IPS-20b (cell line): Measurements from ENCODE around the gene TMEM14A.
A peak's percentile ranks its signal among the peaks of the same experiment; 100 is the strongest.
"Not testable (repeated sequence)": the region's sequence is repeated elsewhere in the genome, so short reads cannot be mapped to it uniquely, and the experiment has no call there.

Experiments used
- H3K27ac ChIP-seq: one replicate; pipeline ENCODE4 v1.5.1; 2013; ENCODE audit warnings: low read length
- H3K27me3 ChIP-seq: 2 replicates; pipeline ENCODE4 v1.6.1; 2013; ENCODE audit warnings: mild to moderate bottlenecking, low read length, inconsistent platforms; ENCODE audit not compliant: insufficient read depth
- H3K36me3 ChIP-seq: 2 replicates; pipeline ENCODE4 v1.6.1; 2013; ENCODE audit warnings: low read depth, mild to moderate bottlenecking, inconsistent platforms, low read length, moderate library complexity; ENCODE audit not compliant: insufficient read depth
- H3K4me1 ChIP-seq: 2 replicates; pipeline ENCODE4 v1.6.1; 2013; ENCODE audit warnings: mild to moderate bottlenecking, control low read depth, inconsistent platforms, low read length, moderate library complexity; ENCODE audit not compliant: insufficient read depth
- H3K4me3 ChIP-seq: 2 replicates; pipeline ENCODE4 v1.5.1; 2013; ENCODE audit warnings: mild to moderate bottlenecking, low read length, inconsistent platforms
- H3K9ac ChIP-seq: 2 replicates; pipeline ENCODE4 v1.6.1; 2013; ENCODE audit warnings: low read depth, mild to moderate bottlenecking, inconsistent platforms, low read length, moderate library complexity
- H3K9me3 ChIP-seq: 2 replicates; pipeline ENCODE4 v1.6.1; 2013; ENCODE audit warnings: mild to moderate bottlenecking, low read depth, low read length, inconsistent platforms; ENCODE audit not compliant: insufficient read depth

TMEM14A gene

GRCh38 chr6:52642368-52642767 lies 28.5 kb upstream of the TMEM14A start:
- Histone ChIP-seq H3K4me3 (no peak overlapping the region), H3K27ac (no peak overlapping the region), H3K9me3 (no peaks in the 10 kb centered on the region), H3K27me3 (no peaks in the 10 kb centered on the region), H3K9ac (no peak overlapping the region), H3K36me3 (no peaks in the 10 kb centered on the region), H3K4me1 (0 out of 2 replicates have a peak, but pooled peaks cover 3% of the 10 kb centered on the region)

DNA sequence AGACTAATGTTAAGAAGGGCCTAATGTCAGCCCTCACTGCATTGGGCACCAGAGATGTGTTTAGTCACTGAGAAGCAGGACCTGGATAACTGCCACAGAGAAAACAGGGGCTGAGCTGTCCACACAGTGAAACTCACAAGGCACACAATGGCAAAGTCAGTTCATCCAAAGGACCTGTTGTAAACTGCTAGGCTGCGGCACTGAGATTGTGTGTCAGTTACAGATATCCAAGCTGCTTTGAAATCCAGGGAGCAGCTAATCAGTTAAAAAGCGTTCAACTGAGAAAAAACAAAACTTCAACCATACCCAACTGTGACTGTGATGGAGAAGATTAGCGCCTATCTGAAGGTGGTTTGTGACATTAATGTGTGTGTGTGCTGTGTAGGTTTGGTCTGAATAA lies 27.8 kb upstream of the TMEM14A start:
- Histone ChIP-seq H3K4me3 (no peak overlapping the region), H3K27ac (no peak overlapping the region), H3K9me3 (no peaks in the 10 kb centered on the region), H3K9ac (no peak overlapping the region), H3K36me3 (no peaks in the 10 kb centered on the region), H3K27me3 (no peaks in the 10 kb centered on the region), H3K4me1 (peaks cover 3% of the 10 kb centered on the region; the same call in 1 of the 2 replicates)

DNA sequence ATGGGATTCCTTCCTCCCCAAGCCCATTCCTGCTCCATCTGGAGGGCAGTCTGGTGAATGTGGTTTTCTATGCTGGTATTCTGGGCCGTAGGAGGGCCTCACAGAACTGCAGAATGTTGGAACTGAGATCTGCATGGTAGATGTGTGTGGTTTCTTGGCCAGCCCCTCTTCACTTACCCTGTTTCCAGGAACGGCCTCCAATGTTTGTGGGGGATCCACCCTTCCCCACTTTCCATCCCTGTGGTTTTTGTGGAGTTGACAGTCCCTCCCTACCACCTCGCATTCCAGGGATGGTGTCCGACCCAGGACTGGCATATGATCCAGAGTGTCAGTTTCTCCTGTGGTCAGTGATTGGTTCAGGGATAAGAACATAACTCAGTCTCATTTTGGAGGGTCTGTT lies 26.7 kb upstream of the TMEM14A start:
- peaks cover 10% of the 10 kb centered on the region for H3K4me1 ChIP-seq
- H3K27me3 ChIP-seq: no peaks in the 10 kb centered on the region
- H3K9ac ChIP-seq: no peak overlapping the region
- H3K4me3 ChIP-seq: no peak overlapping the region
- H3K9me3 ChIP-seq: no peaks in the 10 kb centered on the region
- H3K36me3 ChIP-seq: no peaks in the 10 kb centered on the region
- no peak overlapping the region for H3K27ac ChIP-seq

DNA sequence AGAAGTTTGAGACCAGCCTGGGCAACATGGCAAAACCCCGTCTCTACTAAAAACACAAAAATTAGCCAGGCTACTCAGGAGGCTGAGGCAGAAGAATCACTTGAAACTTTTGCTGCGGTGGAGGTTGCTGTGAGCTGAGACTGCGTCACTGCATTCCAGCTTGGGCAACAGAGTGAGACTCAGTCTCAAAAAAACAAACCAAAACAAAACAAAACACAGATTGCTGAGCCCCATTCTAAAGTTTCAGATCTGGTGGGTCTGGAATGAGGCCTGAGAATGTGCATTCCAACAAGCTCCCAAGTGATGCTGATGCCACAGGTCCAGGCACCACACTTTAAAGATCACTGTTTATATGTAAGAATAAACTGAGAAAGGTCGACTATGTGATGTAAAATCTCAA lies 24.9 kb upstream of the TMEM14A start:
- no peak overlapping the region for H3K4me3 ChIP-seq
- peaks cover 17% of the 10 kb centered on the region for H3K4me1 ChIP-seq
- H3K36me3 ChIP-seq: no peaks in the 10 kb centered on the region
- no peaks in the 10 kb centered on the region for H3K27me3 ChIP-seq
- H3K27ac ChIP-seq: no peak overlapping the region
- H3K9ac ChIP-seq: no peak overlapping the region
- no peaks in the 10 kb centered on the region for H3K9me3 ChIP-seq

- peaks cover 17% of the 10 kb centered on the region for H3K4me1 ChIP-seq
- H3K9ac ChIP-seq: no peak overlapping the region
- H3K36me3 ChIP-seq: no peaks in the 10 kb centered on the region
- H3K27me3 ChIP-seq: no peaks in the 10 kb centered on the region
- no peak overlapping the region for H3K4me3 ChIP-seq
- no peak overlapping the region for H3K27ac ChIP-seq
- H3K9me3 ChIP-seq: no peaks in the 10 kb centered on the region
Measured at GRCh38 chr6:52647199-52647598, 23.7 kb upstream of the TMEM14A start.

DNA sequence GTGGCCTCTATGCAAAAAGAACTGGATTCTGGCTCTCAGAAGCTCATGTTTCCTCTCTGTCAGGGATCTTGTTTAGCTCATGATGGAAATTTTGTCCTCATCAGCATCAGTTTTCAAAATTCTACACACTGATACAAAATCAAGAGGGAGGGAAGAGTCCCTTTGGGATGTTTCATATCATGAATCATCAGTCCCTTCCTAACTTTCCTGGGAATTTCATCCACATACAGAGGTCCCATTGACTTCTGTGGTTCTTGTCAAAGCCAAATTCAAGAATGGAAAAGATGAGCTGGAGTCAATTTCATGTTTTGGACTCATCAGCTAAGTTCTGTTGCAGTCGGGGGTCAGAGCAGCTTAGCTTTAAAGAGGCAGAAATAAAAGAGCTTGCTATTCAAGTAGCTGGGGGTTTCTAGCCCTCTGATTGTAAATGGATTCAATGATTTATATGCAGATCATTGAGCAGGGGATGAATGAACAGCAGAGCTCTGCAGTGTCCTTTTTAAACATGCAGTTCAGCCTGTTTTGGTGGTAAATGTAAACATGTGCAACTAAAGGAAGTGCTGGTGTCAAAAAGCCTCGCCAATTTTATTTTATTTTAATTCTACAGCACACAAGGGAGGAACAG lies 21.3 kb upstream of the TMEM14A start:
- Histone ChIP-seq H3K9me3 (peaks cover 6% of the 10 kb centered on the region), H3K27ac (no peak overlapping the region), H3K4me1 (peaks cover 14% of the 10 kb centered on the region), H3K9ac (no peak overlapping the region), H3K36me3 (no peaks in the 10 kb centered on the region), H3K27me3 (no peaks in the 10 kb centered on the region), H3K4me3 (0 out of 2 replicates have a peak overlapping the region, but pooled peaks have one; percentile 5)

- no peak overlapping the region for H3K27ac ChIP-seq
- H3K9me3 ChIP-seq: peaks cover 6% of the 10 kb centered on the region
- H3K27me3 ChIP-seq: no peaks in the 10 kb centered on the region
- no peak overlapping the region for H3K9ac ChIP-seq
- peaks cover 14% of the 10 kb centered on the region for H3K4me1 ChIP-seq
- no peaks in the 10 kb centered on the region for H3K36me3 ChIP-seq
- no peak overlapping the region for H3K4me3 ChIP-seq
Measured at GRCh38 chr6:52650941-52651340, 20.0 kb upstream of the TMEM14A start.

DNA sequence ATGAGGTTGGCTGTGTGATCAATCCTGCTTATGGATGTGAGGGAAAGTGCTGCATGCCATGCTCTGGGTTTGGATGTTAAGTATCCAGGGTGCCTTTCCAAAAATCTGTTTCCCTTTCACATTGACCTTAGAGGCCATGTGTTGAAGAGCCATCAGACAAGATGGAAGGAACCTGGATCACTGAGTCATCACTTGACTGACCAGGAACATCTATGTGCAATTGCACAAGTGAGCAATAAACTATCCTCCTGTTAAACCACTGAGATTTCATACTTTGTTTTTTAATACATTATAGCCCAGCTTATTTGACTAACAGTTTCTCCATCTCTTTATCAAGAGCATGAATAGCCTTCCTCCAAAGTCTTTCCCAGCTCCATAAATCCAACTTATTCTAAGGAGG lies 17.8 kb upstream of the TMEM14A start:
- peaks cover 16% of the 10 kb centered on the region for H3K9me3 ChIP-seq
- no peaks in the 10 kb centered on the region for H3K27me3 ChIP-seq
- no peak overlapping the region for H3K27ac ChIP-seq
- no peaks in the 10 kb centered on the region for H3K36me3 ChIP-seq
- H3K9ac ChIP-seq: no peak overlapping the region
- H3K4me3 ChIP-seq: no peak overlapping the region
- peaks cover 14% of the 10 kb centered on the region for H3K4me1 ChIP-seq

DNA sequence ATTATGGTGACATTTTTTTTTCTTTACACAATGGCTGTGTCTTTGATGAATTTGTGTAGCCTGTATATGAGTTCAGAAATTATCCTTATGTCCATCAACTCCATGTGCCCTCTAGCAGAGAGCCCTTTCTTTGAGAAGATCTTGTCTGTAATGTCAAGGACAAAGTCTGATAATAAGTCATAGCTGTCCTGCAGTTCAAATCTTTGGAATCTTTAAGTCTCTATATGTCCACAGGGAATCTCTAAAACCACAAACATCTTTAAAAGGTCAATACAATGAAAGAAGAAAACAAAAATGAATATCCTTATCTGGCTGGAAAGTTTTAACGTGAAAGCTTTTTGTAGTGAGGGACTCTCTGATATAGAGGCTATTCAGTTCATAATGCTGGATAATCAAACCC lies 16.9 kb upstream of the TMEM14A start:
- no peaks in the 10 kb centered on the region for H3K36me3 ChIP-seq
- peaks cover 16% of the 10 kb centered on the region for H3K9me3 ChIP-seq
- no peak overlapping the region for H3K9ac ChIP-seq
- peaks cover 7% of the 10 kb centered on the region; the same call in 1 of the 2 replicates for H3K4me1 ChIP-seq
- no peak overlapping the region for H3K4me3 ChIP-seq
- H3K27ac ChIP-seq: no peak overlapping the region
- no peaks in the 10 kb centered on the region for H3K27me3 ChIP-seq

- Histone ChIP-seq H3K4me3 (no peak overlapping the region), H3K4me1 (peaks cover 4% of the 10 kb centered on the region; the same call in 1 of the 2 replicates), H3K27me3 (no peaks in the 10 kb centered on the region), H3K9ac (no peak overlapping the region), H3K27ac (no peak overlapping the region), H3K9me3 (peaks cover 16% of the 10 kb centered on the region), H3K36me3 (no peaks in the 10 kb centered on the region)
Measured at GRCh38 chr6:52654592-52654991, 16.3 kb upstream of the TMEM14A start.

DNA sequence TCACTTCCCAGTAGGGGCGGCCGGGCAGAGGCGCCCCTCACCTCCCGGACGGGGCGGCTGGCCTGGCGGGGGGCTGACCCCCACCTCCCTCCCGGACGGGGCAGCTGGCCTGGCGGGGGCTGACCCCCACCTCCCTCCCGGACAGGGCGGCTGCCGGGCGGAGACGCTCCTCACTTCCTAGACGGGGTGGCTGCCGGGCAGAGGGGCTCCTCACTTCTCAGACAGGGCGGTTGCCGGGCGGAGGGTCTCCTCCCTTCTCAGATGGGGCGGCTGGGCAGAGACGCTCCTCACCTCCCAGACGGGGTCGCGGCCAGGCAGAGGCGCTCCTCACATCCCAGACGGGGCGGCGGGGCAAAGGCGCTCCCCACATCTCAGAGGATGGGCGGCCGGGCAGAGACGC lies 15.0 kb upstream of the TMEM14A start:
- H3K4me3 ChIP-seq, H3K36me3 ChIP-seq, H3K27ac ChIP-seq, H3K4me1 ChIP-seq, H3K27me3 ChIP-seq, H3K9ac ChIP-seq: not testable (repeated sequence)
- peaks cover 16% of the 10 kb centered on the region for H3K9me3 ChIP-seq

DNA sequence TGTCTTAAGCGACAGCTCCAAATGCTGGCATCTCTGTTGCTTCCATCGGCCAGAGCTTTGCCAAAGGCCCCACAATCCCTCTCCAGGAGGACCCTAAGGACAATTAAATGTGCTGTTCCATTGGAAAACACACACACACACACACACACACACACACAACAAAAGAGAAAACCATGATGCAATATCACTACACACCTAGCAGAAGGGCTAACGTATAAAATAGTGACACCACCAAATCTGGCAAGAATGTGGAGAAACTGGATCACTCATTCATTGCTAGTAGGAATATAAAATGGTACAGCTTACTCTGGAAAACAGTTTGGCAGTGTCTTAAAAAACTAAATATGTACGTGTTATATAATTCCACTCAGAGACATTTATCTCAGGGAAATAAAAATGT lies 13.0 kb upstream of the TMEM14A start:
- Histone ChIP-seq H3K9me3 (peaks cover 16% of the 10 kb centered on the region), H3K9ac (no peak overlapping the region), H3K4me3 (no peak overlapping the region), H3K27me3 (no peaks in the 10 kb centered on the region), H3K36me3 (no peaks in the 10 kb centered on the region), H3K27ac (no peak overlapping the region), H3K4me1 (no peaks in the 10 kb centered on the region)
